GM19043 (cell line): Measurements from ENCODE around the gene HLTF.
"Not testable (repeated sequence)": the region's sequence is repeated elsewhere in the genome, so short reads cannot be mapped to it uniquely, and the experiment has no call there.

Experiments
- ATAC-seq: cut with Tn5 transposase; IDR thresholded peaks from one replicate; pipeline ENCODE4 v1.9.1; 2021; ENCODE audit warnings: low read depth; ENCODE audit not compliant: unreplicated experiment

The HLTF gene

GRCh38 chr3:148997623-148998022 lies 88.7 kb downstream of the HLTF start:
- ATAC-seq: no peak

- ATAC-seq: no peak
Observed at GRCh38 chr3:148992635-148993255, 93.6 kb downstream of the HLTF start.

GRCh38 chr3:148992027-148992634 lies 94.2 kb downstream of the HLTF start:
- ATAC-seq: peak; percentile 20

- peak; percentile 77 for ATAC-seq
Observed at GRCh38 chr3:148991219-148992026, 94.9 kb downstream of the HLTF start, which contains the start of gene GYG1. GYG1 (plus strand) TSS chr3:148991540; CDS start chr3:148991641, 101 bp downstream.

- ATAC-seq: peak; percentile 38
Observed at GRCh38 chr3:148990236-148990635, 96.1 kb downstream of the HLTF start.

- not testable (repeated sequence) for ATAC-seq
Observed at GRCh38 chr3:148987551-148987950, 98.8 kb downstream of the HLTF start.

GRCh38 chr3:148981273-148981672 lies 105.1 kb downstream of the HLTF start:
- no peak for ATAC-seq
